Measurements from ENCODE around the gene ZWILCH.

Gene ZWILCH

GRCh38 chr15:66578286-66578875 lies 73.3 kb downstream of the ZWILCH start:
- no peak overlapping the region for H3K27ac ChIP-seq (replicated peaks)
- no peak for DNase-seq (ENCODE audit: low read depth in 1 of 2, low spot score in 1 of 2)
- no peak overlapping the region for H3K4me3 ChIP-seq (replicated peaks; ENCODE audit: insufficient read depth, low read length)
- H3K27me3 ChIP-seq (ENCODE audit: insufficient read depth, poor library complexity, severe bottlenecking) = no peaks in the 10 kb centered on the region
- no peak for TF ChIP-seq POLR2AphosphoS5 (IDR thresholded peaks at IDR 0.05; ENCODE audit: low read depth)
- no peak for TF ChIP-seq REST (IDR thresholded peaks at IDR 0.05; ENCODE audit: insufficient replicate concordance, low read depth)
- no peak for TF ChIP-seq GABPA (IDR thresholded peaks at IDR 0.05; ENCODE audit: low read depth)
- TF ChIP-seq CTCF (IDR thresholded peaks at IDR 0.05; ENCODE audit: insufficient read depth, low read length) = no peak
- no peak for TF ChIP-seq SPI1 (IDR thresholded peaks at IDR 0.05; ENCODE audit: borderline replicate concordance, low read depth)

- TF ChIP-seq POLR2AphosphoS5 (IDR thresholded peaks at IDR 0.05; ENCODE audit: low read depth) (no peak), SPI1 (IDR thresholded peaks at IDR 0.05; ENCODE audit: borderline replicate concordance, low read depth) (no peak), CTCF (IDR thresholded peaks at IDR 0.05; ENCODE audit: insufficient read depth, low read length) (no peak), GABPA (IDR thresholded peaks at IDR 0.05; ENCODE audit: low read depth) (no peak), REST (IDR thresholded peaks at IDR 0.05; ENCODE audit: insufficient replicate concordance, low read depth) (no peak)
- H3K27ac ChIP-seq (replicated peaks) = no peak overlapping the region
Observed at GRCh38 chr15:66580643-66581042, 75.5 kb downstream of the ZWILCH start.

GRCh38 chr15:66581972-66582537 lies 76.9 kb downstream of the ZWILCH start:
- peak overlapping the region; percentile 52 for H3K27ac ChIP-seq (replicated peaks)
- DNase-seq (ENCODE audit: low read depth in 1 of 2, low spot score in 1 of 2) = peak; percentile 49 to 75
- no peaks in the 10 kb centered on the region for H3K27me3 ChIP-seq (ENCODE audit: insufficient read depth, poor library complexity, severe bottlenecking)
- no peak overlapping the region for H3K4me3 ChIP-seq (replicated peaks; ENCODE audit: insufficient read depth, low read length)
- TF ChIP-seq SPI1 (IDR thresholded peaks at IDR 0.05; ENCODE audit: borderline replicate concordance, low read depth) (peak; percentile 85), CTCF (IDR thresholded peaks at IDR 0.05; ENCODE audit: insufficient read depth, low read length) (no peak), POLR2AphosphoS5 (IDR thresholded peaks at IDR 0.05; ENCODE audit: low read depth) (0 out of 2 replicates have a peak, but pooled peaks have one; percentile 28)

More at GRCh38 chr15:66580643-66581042, 75.5 kb downstream of the ZWILCH start:
- Histone ChIP-seq H3K27me3 (ENCODE audit: insufficient read depth, poor library complexity, severe bottlenecking) (no peaks in the 10 kb centered on the region), H3K4me3 (replicated peaks; ENCODE audit: insufficient read depth, low read length) (no peak overlapping the region)
- DNase-seq (ENCODE audit: low read depth in 1 of 2, low spot score in 1 of 2) = peak in 1 of 2 experiments; percentile 34
